Measurements from ENCODE around the gene GNAT1.

- TF ChIP-seq CTCF (IDR thresholded peaks at IDR 0.05; ENCODE audit: poor library complexity, severe bottlenecking) (no peak), TAF1 (IDR thresholded peaks at IDR 0.05; ENCODE audit: low read depth) (no peak)
Observed at GRCh38 chr3:50215529-50215928, 24.1 kb downstream of the GNAT1 start.
